GM18499 (cell line): Measurements from ENCODE around the gene ADA.
"Not testable (repeated sequence)": the region's sequence is repeated elsewhere in the genome, so short reads cannot be mapped to it uniquely, and the experiment has no call there.

Experiments
- ATAC-seq: cut with Tn5 transposase; IDR thresholded peaks from one replicate; pipeline ENCODE4 v1.9.1; 2021; ENCODE audit warnings: moderate number of reproducible peaks; ENCODE audit not compliant: insufficient read depth, unreplicated experiment

ADA gene

GRCh38 chr20:44606725-44607441 is 44.6 kb downstream of the ADA start:
- ATAC-seq: no peak

- ATAC-seq: no peak
Measured at GRCh38 chr20:44603327-44603726, 48.2 kb downstream of the ADA start.

GRCh38 chr20:44601801-44602204 is 49.7 kb downstream of the ADA start:
- no peak for ATAC-seq

DNA sequence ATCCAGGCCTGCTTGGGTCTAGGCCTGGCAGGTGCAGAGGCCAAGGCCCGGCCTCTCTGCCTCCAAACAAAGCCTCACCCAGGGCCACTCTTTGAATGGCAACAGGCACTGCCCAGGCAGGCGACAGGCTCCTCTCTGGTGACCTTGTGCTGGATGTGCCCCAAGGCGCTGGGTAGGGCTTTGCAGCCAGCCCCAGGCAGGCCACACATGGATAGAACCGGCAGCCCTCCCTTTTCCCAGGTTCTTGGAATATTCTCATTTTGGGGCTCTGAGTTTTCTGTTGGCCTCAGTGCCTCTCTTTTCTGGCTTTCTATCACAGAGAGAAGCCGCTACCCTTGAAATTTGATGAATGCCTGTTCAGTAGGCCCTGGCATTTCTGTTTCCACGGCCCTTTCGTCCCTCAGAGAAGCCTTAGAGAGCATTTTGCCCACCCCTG is 50.2 kb downstream of the ADA start:
- no peak for ATAC-seq

DNA sequence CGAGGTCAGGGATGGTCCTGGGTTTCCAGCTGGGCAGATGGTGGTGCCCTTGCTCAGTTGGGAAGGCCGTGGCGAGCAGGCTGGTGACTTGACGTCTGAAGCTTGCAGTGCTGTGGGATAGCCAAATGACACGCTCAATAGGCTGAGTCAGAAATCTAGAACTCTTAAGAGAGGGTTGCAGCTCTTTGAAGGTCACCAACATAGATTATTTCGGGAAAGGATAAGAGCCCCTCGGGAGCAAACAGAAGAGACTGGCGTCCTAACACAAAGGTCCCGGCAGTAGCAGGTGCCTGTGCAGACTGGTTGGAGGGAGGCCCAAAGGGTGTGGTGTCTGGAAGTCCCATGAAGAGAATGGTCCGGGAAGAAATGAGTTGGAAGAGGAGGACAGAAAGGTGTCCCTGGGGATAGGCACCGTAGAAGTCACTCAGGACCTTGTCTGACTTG is 50.7 kb downstream of the ADA start:
- no peak for ATAC-seq

GRCh38 chr20:44600301-44600700 is 51.2 kb downstream of the ADA start:
- ATAC-seq: no peak

- no peak for ATAC-seq
Measured at GRCh38 chr20:44599715-44600114, 51.8 kb downstream of the ADA start.

- ATAC-seq: no peak
Measured at GRCh38 chr20:44598423-44599305, 52.8 kb downstream of the ADA start.

DNA sequence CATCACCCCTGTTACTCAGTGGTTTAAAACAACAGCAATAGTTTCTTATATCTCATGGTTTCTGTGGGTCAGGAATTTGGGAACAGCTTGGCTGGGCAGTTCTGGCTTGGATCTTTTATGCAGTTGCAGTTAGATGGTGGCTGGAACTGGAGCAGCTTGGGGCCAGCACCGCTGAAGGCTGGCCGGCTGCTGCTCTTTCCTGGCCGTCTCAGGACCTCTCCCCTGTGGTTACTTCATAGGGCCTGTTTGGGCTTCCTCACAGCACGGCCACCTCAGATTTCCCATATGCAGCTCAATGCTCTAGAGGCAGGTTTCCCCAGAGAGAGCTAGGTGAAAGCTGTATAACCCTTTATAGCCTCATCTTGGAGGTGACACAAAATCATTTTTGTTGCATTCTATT is 53.6 kb downstream of the ADA start:
- ATAC-seq: no peak

DNA sequence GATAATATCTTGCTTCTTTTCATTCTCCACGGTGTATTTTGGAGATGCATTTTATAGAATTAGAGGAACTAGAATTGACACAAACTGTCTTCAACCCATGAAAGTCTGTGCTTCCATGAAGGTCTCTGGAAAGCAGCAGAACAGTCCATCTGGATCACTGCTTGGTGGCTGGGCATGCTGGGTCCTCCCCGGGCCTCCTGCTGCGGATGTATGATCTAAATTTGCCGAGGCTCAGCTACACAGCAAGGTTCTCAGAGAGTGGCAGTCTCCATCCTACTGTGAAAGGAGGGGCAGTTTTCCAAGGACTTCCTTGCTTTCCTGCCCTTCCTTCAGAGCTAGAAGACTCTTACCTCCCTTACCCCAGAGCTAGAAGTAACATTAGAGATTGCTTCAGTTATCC is 54.0 kb downstream of the ADA start:
- ATAC-seq: no peak

- ATAC-seq: no peak
Measured at GRCh38 chr20:44596876-44597275, 54.6 kb downstream of the ADA start.

- no peak for ATAC-seq
Measured at GRCh38 chr20:44596010-44596409, 55.5 kb downstream of the ADA start.

DNA sequence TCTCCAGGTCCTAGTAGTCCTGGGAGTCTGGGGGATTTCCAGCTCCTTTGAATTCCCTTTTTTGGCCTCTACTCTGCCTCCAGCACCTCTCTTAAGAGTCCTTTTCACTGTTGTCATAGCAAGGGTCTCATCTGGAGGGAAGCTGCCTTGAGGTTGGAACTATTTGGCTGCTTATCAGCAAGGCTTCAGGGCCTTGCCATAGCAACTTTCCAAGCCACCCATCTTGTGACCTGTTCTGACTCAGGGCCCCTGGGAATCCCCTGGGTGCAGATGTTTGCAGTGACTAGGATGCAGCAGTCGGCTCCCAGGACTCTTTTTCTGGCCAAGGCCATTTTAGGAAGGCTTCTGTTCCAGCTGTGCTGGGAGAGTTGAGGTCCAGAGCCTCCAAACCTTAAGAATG is 56.8 kb downstream of the ADA start:
- no peak for ATAC-seq

DNA sequence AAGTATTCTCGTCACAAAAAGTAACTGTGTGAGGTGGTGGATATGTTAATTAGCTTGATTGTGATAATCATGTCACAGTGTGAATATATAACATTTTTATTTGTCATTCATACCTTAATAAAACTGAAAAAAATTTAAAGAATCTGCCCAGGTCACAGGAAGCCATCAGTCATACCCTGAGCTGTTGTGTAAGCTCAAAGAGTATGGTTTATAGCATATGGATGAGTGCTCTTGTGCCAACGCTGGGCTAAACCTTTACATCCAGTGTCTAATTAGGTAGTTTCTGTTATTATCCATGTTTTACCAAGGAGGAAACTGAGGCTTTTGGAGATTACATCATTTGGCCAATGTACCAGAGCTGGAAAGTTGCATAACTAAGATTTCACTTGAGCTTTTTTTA is 57.7 kb downstream of the ADA start:
- no peak for ATAC-seq

GRCh38 chr20:44592366-44592765 is 59.1 kb downstream of the ADA start:
- ATAC-seq: no peak

DNA sequence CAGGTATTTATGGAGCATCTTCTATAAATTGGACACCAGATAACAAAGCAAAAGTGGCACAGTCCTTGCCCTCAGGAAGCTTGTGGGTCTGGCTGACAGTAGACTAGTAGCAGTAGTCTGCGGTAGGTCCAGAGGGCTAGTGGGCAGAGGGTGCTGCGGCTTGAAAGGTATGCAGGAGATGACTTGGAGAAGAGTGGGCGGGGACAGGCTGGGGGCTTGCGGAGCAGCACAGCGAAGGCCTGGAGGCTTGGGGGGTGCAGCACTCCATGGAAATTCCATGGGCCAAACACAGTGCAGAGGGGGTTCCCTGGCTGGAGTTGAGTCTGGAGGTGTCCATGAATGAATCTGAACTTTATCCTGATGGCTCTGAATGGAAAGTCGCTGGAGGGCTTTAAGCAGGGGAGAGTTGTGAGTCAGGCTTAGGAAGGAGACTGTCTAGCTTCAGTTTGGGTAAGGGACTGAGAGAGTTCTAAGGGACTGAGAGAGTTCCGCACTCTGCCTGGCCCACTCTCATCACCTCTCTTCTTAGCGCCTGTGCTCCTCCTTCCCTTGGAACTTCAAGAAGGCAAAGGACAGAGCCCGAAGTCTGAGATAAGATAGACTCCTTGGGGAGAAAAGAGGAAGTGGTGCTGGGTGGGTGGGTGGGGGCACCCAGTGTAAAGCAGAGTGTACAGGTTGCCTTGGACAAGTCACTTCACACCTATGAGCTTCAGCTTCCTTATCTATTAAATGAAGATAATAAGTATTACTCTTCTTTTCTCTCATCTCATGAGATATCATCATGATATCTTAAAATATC is 60.3 kb downstream of the ADA start:
- ATAC-seq: no peak

DNA sequence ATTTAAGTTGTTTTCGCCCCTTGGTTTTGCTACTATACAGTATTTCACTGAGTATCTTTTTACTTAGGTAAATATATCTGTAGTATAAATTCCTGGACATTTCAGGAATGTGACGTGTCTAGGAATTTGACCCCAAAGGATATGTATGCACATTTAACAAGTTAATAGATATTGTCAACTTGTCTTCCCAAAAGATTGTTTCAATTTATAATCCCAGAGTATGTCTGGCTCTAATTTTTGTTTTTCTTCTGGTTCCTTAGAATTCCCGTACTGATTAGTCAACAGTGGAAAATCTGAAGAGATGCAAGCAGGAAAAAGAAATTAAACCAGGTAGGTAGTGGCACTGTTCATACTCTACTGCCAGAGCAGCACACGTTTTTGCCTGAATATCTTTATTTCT is 62.0 kb downstream of the ADA start:
- no peak for ATAC-seq

GRCh38 chr20:44588321-44588720 is 63.2 kb downstream of the ADA start:
- ATAC-seq: not testable (repeated sequence)

DNA sequence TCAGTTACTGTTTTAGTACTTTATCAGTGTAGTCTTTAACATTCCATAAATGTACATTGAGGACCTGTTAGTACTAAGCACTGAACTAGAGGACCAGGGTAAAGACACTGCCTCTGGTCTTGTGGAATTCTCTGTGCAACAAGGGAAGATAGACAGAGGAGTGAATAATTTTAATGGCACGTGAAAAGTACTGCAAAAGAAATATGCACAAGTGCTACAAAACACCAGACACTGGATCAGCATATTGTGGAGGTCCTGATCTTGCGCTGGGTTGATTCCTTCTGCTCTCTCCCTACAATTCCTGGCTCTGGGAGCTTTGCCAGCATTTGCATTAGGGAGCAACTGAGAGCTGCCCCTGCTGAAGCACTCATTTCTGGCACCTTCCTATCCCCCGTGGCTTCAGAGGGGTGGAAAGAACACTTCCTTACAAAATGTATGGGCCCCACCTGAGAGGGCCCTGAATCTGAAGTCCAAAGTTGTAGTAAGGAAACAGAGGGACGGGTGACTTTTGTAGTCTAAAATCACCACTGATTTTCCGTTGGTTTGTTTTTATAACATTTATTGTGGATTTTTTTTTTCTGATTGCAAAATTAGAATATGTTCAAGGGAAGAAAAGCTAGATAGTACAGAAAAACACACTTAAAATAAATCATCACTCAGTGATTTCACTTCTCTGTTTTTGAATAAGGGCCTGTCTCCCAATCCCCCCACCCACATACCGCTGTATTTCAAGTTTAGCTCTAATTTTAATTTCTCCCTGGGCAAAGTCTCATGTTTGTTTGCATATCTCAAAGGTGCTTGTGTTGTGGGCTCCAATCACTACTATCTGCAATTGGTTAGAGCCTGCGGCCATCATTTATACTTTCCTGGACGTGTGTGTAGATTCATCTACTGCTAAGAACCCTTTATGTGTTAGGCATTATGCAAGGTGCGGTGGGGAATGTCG is 64.2 kb downstream of the ADA start:
- no peak for ATAC-seq
